Body of pancreas (tissue), 4 donors: ENCODE measurements around the gene TRUB2.

Source experiments
- CTCF ChIP-seq, 7 experiments: fragments of 450-650 bp in 4 of 7; fragments of 200-600 bp in 3 of 7; sonication (generic) in 3 of 7; IDR thresholded peaks; one replicate each; pipeline ENCODE4 v1.5.1; 2016 to 2019; ENCODE audit warnings: antibody characterized with exemption in 7 of 7
- POLR2A ChIP-seq, 3 donors: fragments of 450-650 bp; IDR thresholded peaks; one replicate each; pipeline ENCODE4 v1.6.1; 2016; ENCODE audit warnings: antibody characterized with exemption in 3 of 3, mild to moderate bottlenecking in 2 of 3

GRCh38 chr9:128314697-128315096 lies 7.5 kb downstream of the TRUB2 start:
- TF ChIP-seq CTCF (IDR thresholded peaks at IDR 0.05), result no peak
- TF ChIP-seq POLR2A (IDR thresholded peaks at IDR 0.05), result no peak
